ENCODE results near the gene STAG3.
A peak's percentile ranks its signal among the peaks of the same experiment; 100 is the strongest.
"Not testable (repeated sequence)": the region's sequence is repeated elsewhere in the genome, so short reads cannot be mapped to it uniquely, and the experiment has no call there.

The STAG3 gene, protein sequence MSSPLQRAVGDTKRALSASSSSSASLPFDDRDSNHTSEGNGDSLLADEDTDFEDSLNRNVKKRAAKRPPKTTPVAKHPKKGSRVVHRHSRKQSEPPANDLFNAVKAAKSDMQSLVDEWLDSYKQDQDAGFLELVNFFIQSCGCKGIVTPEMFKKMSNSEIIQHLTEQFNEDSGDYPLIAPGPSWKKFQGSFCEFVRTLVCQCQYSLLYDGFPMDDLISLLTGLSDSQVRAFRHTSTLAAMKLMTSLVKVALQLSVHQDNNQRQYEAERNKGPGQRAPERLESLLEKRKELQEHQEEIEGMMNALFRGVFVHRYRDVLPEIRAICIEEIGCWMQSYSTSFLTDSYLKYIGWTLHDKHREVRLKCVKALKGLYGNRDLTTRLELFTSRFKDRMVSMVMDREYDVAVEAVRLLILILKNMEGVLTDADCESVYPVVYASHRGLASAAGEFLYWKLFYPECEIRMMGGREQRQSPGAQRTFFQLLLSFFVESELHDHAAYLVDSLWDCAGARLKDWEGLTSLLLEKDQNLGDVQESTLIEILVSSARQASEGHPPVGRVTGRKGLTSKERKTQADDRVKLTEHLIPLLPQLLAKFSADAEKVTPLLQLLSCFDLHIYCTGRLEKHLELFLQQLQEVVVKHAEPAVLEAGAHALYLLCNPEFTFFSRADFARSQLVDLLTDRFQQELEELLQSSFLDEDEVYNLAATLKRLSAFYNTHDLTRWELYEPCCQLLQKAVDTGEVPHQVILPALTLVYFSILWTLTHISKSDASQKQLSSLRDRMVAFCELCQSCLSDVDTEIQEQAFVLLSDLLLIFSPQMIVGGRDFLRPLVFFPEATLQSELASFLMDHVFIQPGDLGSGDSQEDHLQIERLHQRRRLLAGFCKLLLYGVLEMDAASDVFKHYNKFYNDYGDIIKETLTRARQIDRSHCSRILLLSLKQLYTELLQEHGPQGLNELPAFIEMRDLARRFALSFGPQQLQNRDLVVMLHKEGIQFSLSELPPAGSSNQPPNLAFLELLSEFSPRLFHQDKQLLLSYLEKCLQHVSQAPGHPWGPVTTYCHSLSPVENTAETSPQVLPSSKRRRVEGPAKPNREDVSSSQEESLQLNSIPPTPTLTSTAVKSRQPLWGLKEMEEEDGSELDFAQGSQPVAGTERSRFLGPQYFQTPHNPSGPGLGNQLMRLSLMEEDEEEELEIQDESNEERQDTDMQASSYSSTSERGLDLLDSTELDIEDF

DNA sequence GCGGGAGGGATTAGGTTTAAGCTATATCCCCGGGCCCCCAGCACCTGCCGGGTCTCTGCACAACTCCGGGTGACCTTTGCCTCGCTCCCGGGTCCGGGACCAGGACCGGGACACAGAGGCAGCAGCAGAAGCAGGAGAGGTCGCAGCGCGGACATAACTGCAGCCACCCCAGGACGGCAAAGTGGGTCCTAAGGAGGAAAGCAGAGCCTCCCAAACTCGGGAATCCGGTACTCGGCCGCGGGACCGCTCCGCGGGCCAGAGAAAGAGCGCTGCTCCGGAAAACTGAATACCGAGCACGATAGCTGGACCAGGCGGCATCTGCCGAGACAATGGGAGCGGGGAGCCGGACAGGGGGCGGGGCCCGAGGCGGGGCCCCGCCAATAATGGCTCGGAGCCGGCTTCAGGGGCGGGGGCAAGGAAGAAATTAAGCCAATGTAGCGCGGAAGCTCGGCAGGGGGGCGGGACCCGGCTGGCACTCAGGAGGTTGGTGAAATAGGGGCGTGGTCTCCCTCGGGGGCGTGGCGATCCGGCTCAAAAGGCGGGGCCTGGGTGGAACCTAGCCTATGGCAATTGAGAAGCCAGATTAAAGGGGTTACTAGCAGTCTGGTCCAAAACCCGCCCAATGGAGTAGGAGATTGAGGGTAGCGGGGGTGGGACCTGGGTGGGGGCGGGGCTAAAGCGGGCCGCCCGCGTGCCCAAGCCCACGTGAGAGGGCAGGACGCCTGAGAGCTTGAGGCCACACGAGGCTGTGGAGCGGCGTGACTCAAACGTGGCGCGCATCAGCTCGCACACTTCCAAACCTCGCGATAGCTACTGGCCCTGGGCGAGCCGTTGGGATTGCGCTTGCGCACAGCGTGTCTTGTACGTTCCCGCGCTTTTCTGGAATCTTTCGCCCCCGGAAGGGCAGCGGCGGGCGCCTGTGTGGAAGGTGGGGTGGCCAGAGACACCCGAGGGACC lies at the start of gene STAG3, which contains the start of gene GPC2:
TSS of gene STAG3 (plus strand) at position 874 of the 957 bp plus-strand sequence. CDS start 2,639 bp downstream, outside the sequence.
TSS of gene GPC2 (minus strand) at position 337 of the 957 bp plus-strand sequence. CDS start at position 155, 182 bp downstream.
- peak; percentile 92 for DNase-seq (ENCODE audit: low read depth)

DNA sequence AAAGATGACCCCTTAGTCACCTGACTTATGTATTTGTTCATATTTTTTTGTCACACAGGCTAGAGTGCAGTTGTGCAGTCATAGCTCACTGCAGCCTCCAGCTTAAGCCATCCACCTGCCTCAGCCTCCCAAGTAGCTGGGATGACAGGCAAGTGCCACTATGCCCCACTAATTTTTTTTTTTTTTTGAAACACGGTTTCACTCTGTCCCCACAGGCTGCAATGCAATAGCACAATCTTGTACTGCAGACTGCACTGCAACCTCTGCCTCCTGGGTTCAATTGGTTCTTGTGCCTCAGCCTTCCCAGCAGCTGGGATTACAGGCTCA lies 49.1 kb upstream of the STAG3 start:
- no peak for DNase-seq (ENCODE audit: low read depth)

- not testable (repeated sequence) for DNase-seq (ENCODE audit: low read depth)
Observed at GRCh38 chr7:100130220-100130607, 47.5 kb upstream of the STAG3 start.

- peak; percentile 26 for DNase-seq (ENCODE audit: low read depth)
Observed at GRCh38 chr7:100130608-100131453, 46.9 kb upstream of the STAG3 start.

DNA sequence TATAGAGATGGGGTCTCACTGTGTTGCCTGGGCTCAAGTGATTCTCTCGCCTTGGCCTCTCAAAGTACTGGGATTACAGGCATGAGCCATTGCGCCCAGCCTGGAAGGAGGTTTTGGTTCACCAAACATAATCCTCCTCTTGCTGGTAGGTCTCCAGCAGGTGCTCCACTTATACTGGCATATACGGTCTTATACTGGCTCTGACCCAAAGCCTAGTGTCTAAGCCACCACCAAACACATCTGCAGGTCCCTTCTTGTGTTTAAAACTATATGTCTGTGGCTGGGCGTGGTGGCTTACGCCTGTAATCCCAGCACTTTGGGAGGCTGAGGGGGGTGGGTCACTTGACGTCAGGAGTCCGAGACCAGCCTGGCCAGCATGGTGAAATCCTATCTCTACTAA lies 45.6 kb upstream of the STAG3 start:
- DNase-seq (ENCODE audit: low read depth) = no peak

GRCh38 chr7:100132697-100133151 lies 45.0 kb upstream of the STAG3 start:
- DNase-seq (ENCODE audit: low read depth) = peak; percentile 62

DNA sequence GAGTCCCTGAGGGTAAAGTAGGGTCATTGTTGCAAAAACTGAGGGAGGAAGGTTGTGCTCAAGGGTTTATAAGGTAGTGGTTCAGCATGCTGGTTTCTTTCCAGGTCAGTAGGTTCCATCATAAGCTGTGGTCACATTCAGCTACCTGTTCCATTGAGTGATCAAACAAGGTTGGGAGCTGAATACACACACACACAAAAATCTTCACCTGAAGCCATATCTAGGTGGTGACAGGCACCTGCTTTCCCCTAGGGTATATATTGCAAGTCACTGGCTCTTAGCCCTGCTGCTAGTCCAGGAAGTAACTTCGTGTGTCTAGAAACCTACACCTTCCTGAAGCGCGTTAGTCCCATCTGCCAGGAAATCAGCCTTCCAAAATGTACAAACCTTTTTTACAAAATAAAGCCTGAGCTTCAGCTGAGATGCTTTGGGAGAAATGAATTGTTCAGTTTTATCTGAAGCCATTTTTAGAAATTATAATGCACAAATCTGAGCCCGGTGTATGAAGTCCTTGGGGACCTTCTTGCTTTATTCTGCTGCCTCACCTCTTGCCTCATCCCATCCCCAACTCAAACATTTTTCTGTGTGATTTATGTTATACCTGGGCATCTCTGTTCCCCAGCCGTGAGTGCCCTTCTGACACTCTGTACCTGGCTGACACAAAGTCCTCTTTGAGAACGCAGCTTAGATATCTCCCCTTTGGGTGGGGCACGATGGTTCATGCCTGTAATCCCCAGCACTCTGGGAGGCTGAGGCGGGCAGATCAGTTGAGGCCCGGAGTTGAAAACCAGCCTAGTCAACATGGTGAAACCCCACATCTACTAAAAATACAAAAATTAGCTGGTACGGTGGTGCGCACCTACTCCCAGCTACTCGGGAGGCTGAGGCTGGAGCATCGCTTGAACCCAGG lies 39.6 kb upstream of the STAG3 start:
- DNase-seq (ENCODE audit: low read depth) = no peak

- DNase-seq (ENCODE audit: low read depth) = no peak
Observed at GRCh38 chr7:100141555-100141949, 36.2 kb upstream of the STAG3 start.

DNA sequence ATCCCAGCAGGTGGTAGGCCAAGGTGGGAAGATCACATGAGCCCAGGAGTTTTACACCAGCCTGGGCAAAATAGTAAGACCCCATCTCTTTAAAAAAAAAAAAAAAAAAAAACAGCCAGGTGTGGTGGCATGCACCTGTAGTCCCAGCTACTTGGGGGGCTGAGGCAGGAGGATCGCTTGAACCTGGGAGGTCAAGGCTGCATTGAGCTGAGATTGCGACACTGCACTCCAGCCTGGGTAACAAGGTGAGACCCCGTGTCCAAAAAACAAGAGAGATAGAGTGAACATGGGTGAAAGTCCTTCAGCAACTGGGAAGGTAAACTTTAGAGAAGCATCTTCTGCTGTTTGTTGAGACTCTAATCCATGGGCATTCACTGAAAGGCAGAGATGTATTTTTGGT lies 35.3 kb upstream of the STAG3 start:
- DNase-seq (ENCODE audit: low read depth) = no peak

- peak; percentile 97 for DNase-seq (ENCODE audit: low read depth)
Observed at GRCh38 chr7:100146350-100146749, 31.4 kb upstream of the STAG3 start.

- DNase-seq (ENCODE audit: low read depth) = no peak
Observed at GRCh38 chr7:100147278-100147677, 30.4 kb upstream of the STAG3 start.

DNA sequence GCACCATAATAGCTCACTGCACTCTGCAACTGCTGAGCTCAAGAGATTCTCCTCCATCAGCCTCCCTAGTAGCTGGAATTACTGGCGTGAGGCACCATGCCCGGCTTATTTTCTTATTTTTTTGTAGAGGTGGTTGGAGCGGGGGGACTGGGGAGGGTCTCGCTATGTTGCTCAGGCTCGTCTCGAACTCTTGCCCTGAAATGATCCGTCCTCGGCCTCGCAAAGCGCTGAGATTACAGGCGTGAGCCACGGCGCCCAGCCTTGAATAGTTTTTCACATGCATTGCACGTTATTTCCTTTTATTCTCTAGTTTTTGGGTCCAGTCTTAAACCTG lies 29.5 kb upstream of the STAG3 start:
- DNase-seq (ENCODE audit: low read depth) = no peak

GRCh38 chr7:100148559-100149328 lies 29.0 kb upstream of the STAG3 start, which contains the start of gene LAMTOR4:
LAMTOR4 (plus strand) TSS chr7:100148918; CDS start chr7:100148973, 55 bp downstream.
- DNase-seq (ENCODE audit: low read depth) = peak; percentile 98

GRCh38 chr7:100152404-100152803 lies 25.3 kb upstream of the STAG3 start:
- no peak for DNase-seq (ENCODE audit: low read depth)

- no peak for DNase-seq (ENCODE audit: low read depth)
Observed at GRCh38 chr7:100152937-100153666, 24.6 kb upstream of the STAG3 start.

- DNase-seq (ENCODE audit: low read depth) = no peak
Observed at GRCh38 chr7:100153708-100154535, 23.8 kb upstream of the STAG3 start.
